GM21390 (cell line): ENCODE measurements around the gene SLCO4A1.

Experiments used
- ATAC-seq: cut with Tn5 transposase; IDR thresholded peaks from one replicate; pipeline ENCODE4 v1.9.1; 2021; ENCODE audit not compliant: unreplicated experiment

The SLCO4A1 gene

GRCh38 chr20:62710886-62711702, 68.8 kb downstream of the SLCO4A1 start:
- no peak for ATAC-seq

GRCh38 chr20:62711703-62712101, 69.4 kb downstream of the SLCO4A1 start:
- ATAC-seq: no peak

DNA sequence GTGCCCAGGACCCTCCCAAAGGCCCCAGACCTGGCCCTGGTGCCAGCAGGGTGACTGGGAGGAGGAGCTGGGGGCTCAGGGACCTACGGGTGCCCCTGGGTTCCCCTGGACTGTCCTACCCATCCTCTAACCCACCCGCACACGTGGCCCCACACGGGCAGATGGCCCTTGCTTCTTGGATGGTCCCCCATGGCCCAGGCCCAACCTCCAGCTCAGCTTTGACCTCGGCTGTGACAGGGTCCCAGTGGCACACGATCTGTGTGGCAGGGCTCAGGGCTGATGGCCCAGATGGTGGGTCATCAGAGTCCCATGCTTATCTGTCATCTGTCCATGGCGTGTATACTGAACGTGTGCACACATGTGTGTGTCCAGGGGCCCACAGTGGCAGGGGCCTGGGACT, 70.3 kb downstream of the SLCO4A1 start:
- ATAC-seq: no peak

GRCh38 chr20:62714006-62714405, 71.7 kb downstream of the SLCO4A1 start:
- no peak for ATAC-seq

GRCh38 chr20:62714799-62715198, 72.5 kb downstream of the SLCO4A1 start:
- ATAC-seq: no peak

- no peak for ATAC-seq
These were observed 72.9 kb downstream of the SLCO4A1 start for GRCh38 chr20:62715201-62715600.

GRCh38 chr20:62716198-62716940, 74.1 kb downstream of the SLCO4A1 start:
- no peak for ATAC-seq

GRCh38 chr20:62716941-62717310, 74.6 kb downstream of the SLCO4A1 start:
- no peak for ATAC-seq

DNA sequence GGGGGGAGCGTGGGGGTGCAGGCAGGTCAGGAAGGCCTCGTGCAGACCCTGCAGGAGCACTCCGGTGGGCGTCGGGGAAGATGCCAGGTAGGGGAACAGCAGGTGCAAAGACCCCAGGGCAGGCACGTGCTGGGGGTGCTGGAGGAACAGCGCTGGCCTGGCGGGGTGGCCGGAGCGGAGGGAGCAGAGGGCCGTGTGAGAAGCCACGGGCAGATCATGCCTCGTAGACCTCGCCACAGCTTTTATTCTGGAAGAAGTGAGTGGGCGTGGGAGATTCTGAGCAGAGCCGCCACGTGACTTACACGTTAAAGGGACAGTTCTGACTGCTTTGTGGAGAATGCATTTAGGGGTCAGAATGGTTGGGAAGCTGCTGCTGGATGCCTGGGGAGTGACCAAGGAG, 75.6 kb downstream of the SLCO4A1 start:
- ATAC-seq: no peak

DNA sequence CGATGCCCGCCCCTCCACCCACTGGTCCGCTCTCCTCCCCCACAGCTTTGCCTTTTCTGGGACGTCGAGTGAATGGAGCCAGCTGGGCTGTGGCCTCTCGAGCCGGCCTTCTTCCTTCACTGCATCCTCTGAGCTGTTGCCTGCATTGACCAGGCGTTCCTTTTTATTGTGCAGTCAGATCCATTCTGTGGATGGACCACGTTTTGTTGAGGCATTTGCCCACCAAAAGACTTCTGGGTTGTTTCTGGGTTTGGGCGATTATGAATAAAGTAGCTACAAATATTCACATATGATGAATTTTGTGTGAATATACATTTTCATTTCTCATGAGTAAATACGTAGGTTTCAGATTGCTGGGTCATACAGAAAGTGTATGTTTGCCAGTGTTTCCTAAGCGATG, 76.2 kb downstream of the SLCO4A1 start:
- no peak for ATAC-seq

- ATAC-seq: no peak
These were observed 77.1 kb downstream of the SLCO4A1 start for GRCh38 chr20:62719250-62719935.
